ENCODE measurements around the gene HOXD13.

Gene HOXD13

DNA sequence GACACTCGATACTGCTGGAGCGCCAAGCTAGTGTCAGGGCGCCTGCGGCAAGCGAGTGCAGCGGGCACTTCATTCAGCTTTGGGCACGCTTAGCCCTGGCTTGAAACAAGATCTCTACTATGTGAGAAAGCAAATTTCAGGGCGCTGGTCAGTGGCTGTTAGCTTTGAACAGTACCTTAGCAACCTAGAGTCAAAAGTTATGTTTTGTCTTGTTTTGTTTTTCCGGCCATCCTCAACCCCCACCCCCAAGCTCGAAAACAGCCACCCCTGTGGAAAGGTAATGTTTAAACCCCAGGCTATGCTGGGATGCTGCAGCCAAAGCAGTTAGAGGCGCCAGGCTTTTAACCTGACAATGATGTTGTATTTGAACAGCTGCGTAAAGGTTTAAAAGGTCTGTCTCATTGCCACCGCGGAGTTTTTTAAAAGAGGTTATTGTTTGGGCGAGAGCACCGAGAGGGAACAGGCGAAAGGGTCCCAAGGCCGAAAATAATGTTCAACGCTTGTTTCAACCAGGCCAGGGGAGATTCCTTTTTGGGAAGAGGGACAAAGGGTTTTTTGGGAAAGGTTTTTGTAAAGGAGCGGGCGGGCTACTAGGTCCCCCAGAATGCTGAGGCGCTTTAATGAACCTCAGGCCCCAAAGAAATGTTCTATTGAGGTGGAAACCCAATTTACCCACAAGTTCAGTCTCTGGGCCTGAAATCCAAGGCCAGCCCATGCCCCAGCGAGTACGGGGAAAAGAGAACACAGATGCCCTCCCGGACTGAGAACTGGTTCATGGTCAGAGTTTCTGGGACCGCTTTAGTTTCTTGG lies 21.8 kb downstream of the HOXD13 start:
- TF ChIP-seq REST (IDR thresholded peaks at IDR 0.05; ENCODE audit: insufficient read depth in 1 of 2, low read depth in 2 of 2, low read length in 2 of 2) (no peak), SIN3A (IDR thresholded peaks at IDR 0.05; ENCODE audit: borderline replicate concordance, insufficient read depth, low read length) (no peak), TAF1 (IDR thresholded peaks at IDR 0.05; ENCODE audit: borderline replicate concordance, insufficient read depth, low read length) (no peak), FOXP2 (optimal IDR thresholded peaks at IDR 0.05; ENCODE audit: borderline replicate concordance, extremely low read depth, extremely low read length, insufficient read depth) (no peak), POLR2AphosphoS5 (IDR thresholded peaks at IDR 0.05; ENCODE audit: low read depth, low read length) (no peak)

- TF ChIP-seq SIN3A (IDR thresholded peaks at IDR 0.05; ENCODE audit: borderline replicate concordance, insufficient read depth, low read length) = no peak
- TF ChIP-seq FOXP2 (optimal IDR thresholded peaks at IDR 0.05; ENCODE audit: borderline replicate concordance, extremely low read depth, extremely low read length, insufficient read depth) = no peak
- no peak for TF ChIP-seq TAF1 (IDR thresholded peaks at IDR 0.05; ENCODE audit: borderline replicate concordance, insufficient read depth, low read length)
- TF ChIP-seq REST (IDR thresholded peaks at IDR 0.05; ENCODE audit: insufficient read depth in 1 of 2, low read depth in 2 of 2, low read length in 2 of 2) = no peak
- TF ChIP-seq POLR2AphosphoS5 (IDR thresholded peaks at IDR 0.05; ENCODE audit: low read depth, low read length) = no peak
Observed at GRCh38 chr2:176114930-176115625, 22.6 kb downstream of the HOXD13 start.

DNA sequence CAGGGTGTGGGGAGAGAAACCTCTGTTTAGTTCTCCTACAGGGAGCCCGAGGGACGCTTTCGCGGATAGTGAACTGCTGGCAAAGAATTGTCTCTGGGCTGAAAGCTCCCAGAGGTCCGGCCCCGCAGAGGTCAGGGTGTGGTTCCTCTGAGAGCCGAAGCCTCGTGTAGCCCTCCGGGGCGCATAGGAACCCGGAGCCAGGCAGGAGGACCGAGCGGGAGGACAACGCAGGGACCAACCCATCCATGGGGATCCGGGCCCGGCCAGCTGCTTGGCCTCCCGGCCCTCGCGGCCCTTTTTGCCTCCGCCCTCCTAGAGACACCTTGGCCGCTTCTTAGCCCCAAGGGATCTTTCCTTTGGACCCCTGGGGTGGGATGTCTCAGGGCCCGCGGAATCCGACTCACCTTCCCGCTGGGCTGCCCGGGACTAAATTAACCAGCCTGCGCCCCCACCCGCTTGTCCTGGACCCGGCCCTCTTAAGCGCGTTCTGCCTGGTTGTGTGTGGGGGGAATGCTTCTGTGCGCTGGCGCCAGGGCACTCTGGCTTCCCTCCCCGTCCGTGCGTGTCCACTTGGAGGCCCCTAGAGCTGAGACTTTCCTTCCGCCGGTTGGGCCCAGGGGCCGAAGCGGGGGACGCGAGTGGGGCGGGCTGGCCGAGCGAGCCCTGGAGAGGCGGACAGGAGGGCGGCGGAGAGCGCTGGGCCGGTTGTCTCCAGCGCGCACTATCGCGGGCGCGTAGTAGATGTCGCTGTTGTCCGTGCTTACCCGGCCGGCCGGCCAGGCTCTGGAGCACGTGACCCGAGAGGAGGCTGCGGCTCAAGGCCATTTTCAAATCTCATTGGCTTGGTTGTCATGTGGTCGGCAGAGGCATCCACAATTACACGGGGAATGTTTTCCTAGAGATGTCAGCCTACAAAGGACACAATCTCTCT lies 23.6 kb downstream of the HOXD13 start, which contains the start of gene HOXD10:
Gene HOXD10 (plus strand): TSS at position 896 of the 931 bp plus-strand sequence. CDS start 56 bp downstream, outside the sequence.
- no peak for TF ChIP-seq SIN3A (IDR thresholded peaks at IDR 0.05; ENCODE audit: borderline replicate concordance, insufficient read depth, low read length)
- no peak for TF ChIP-seq FOXP2 (optimal IDR thresholded peaks at IDR 0.05; ENCODE audit: borderline replicate concordance, extremely low read depth, extremely low read length, insufficient read depth)
- TF ChIP-seq TAF1 (IDR thresholded peaks at IDR 0.05; ENCODE audit: borderline replicate concordance, insufficient read depth, low read length) = no peak
- TF ChIP-seq POLR2AphosphoS5 (IDR thresholded peaks at IDR 0.05; ENCODE audit: low read depth, low read length) = no peak
- no peak for TF ChIP-seq REST (IDR thresholded peaks at IDR 0.05; ENCODE audit: insufficient read depth in 1 of 2, low read depth in 2 of 2, low read length in 2 of 2)

DNA sequence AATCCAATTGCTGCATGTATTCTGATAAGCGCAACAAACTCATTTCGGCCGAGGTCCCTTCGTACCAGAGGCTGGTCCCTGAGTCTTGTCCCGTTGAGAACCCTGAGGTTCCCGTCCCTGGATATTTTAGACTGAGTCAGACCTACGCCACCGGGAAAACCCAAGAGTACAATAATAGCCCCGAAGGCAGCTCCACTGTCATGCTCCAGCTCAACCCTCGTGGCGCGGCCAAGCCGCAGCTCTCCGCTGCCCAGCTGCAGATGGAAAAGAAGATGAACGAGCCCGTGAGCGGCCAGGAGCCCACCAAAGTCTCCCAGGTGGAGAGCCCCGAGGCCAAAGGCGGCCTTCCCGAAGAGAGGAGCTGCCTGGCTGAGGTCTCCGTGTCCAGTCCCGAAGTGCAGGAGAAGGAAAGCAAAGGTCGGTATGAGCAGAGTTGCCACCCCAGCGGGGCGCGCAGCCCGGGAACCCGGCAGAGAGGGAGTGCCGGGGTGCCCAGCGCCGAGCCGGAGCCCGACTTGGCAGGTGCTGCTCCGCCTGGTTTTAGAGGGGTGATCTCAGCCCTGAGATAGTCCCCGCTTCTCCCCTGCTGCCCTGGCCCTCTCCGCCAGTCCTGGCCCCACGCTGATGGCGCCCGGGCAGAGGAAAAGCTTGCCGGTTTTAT lies 24.8 kb downstream of the HOXD13 start:
- TF ChIP-seq REST (IDR thresholded peaks at IDR 0.05; ENCODE audit: insufficient read depth in 1 of 2, low read depth in 2 of 2, low read length in 2 of 2) = no peak
- no peak for TF ChIP-seq FOXP2 (optimal IDR thresholded peaks at IDR 0.05; ENCODE audit: borderline replicate concordance, extremely low read depth, extremely low read length, insufficient read depth)
- TF ChIP-seq POLR2AphosphoS5 (IDR thresholded peaks at IDR 0.05; ENCODE audit: low read depth, low read length) = no peak
- no peak for TF ChIP-seq TAF1 (IDR thresholded peaks at IDR 0.05; ENCODE audit: borderline replicate concordance, insufficient read depth, low read length)
- TF ChIP-seq SIN3A (IDR thresholded peaks at IDR 0.05; ENCODE audit: borderline replicate concordance, insufficient read depth, low read length) = no peak

All from PFSK-1 (cell line).